Hepatocyte (in vitro differentiated cells): ENCODE measurements around the gene NEDD4L. TPM values are rescaled to one million over a fixed set of nuclear protein-coding genes. Genes with fewer than 3 reads are reported as not detected.
"Not testable (repeated sequence)": the region's sequence is repeated elsewhere in the genome, so short reads cannot be mapped to it uniquely, and the experiment has no call there.

Experiments
- DNase-seq: peaks from one replicate; pipeline ENCODE4 v3.0.0-alpha.2; 2016; ENCODE audit warnings: low spot score
- H2AFZ ChIP-seq: fragments of 200-600 bp; sonication (generic); 2 replicates; pipeline ENCODE4 v1.6.0; 2016; ENCODE audit warnings: antibody characterized with exemption, mild to moderate bottlenecking
- H3K27ac ChIP-seq: fragments of 200-600 bp; sonication (generic); 2 replicates; pipeline ENCODE4 v1.5.1; 2016; ENCODE audit warnings: mild to moderate bottlenecking
- H3K27me3 ChIP-seq: fragments of 200-600 bp; sonication (generic); 2 replicates; pipeline ENCODE4 v1.6.1; 2016
- H3K36me3 ChIP-seq: fragments of 200-600 bp; sonication (generic); replicated peaks from 2 replicates; pipeline ENCODE4 v1.5.1; 2016; ENCODE audit warnings: low read depth; ENCODE audit not compliant: insufficient read depth
- H3K4me1 ChIP-seq: fragments of 200-600 bp; sonication (generic); 2 replicates; pipeline ENCODE4 v1.5.1; 2016; ENCODE audit warnings: mild to moderate bottlenecking, moderate library complexity; ENCODE audit not compliant: insufficient read depth
- H3K4me2 ChIP-seq: fragments of 200-600 bp; sonication (generic); 2 replicates; pipeline ENCODE4 v1.6.0; 2016
- H3K4me3 ChIP-seq: fragments of 200-600 bp; sonication (generic); 2 replicates; pipeline ENCODE4 v1.5.1; 2016; ENCODE audit warnings: mild to moderate bottlenecking
- H3K79me2 ChIP-seq: fragments of 200-600 bp; sonication (generic); 2 replicates; pipeline ENCODE4 v1.6.0; 2017; ENCODE audit warnings: mild to moderate bottlenecking
- H3K9me2 ChIP-seq: fragments of 200-600 bp; sonication (generic); replicated peaks from 2 replicates; pipeline ENCODE4 v1.6.0; 2017; ENCODE audit warnings: mild to moderate bottlenecking; ENCODE audit not compliant: insufficient read depth
- H3K9me3 ChIP-seq: fragments of 200-600 bp; sonication (generic); 2 replicates; pipeline ENCODE4 v1.5.1; 2016; ENCODE audit warnings: low read depth, mild to moderate bottlenecking
- H4K20me1 ChIP-seq: fragments of 200-600 bp; sonication (generic); 2 replicates; pipeline ENCODE4 v1.6.0; 2016; ENCODE audit warnings: mild to moderate bottlenecking; ENCODE audit not compliant: insufficient read depth, poor library complexity, severe bottlenecking
- EZH2 ChIP-seq: fragments of 200-600 bp; sonication (generic); IDR thresholded peaks from 2 replicates; pipeline ENCODE4 v1.6.1; 2016; ENCODE audit warnings: antibody characterized with exemption, mild to moderate bottlenecking, borderline replicate concordance
- EZH2phosphoT487 ChIP-seq: fragments of 200-600 bp; sonication (generic); IDR thresholded peaks from one replicate; pipeline ENCODE4 v1.6.1; 2018; ENCODE audit warnings: antibody characterized with exemption, mild to moderate bottlenecking, low read depth, moderate library complexity; ENCODE audit not compliant: unreplicated experiment, severe bottlenecking
- WGBS: methylation state at CpG from one replicate; pipeline ENCODE4 v1.1.6; 2016; ENCODE audit warnings: low lambda C conversion rate; ENCODE audit errors: missing lambda C conversion rate; 5-methylcytosine and 5-hydroxymethylcytosine counted together
- polyA plus RNA-seq: library from polyadenylated mRNA; unstranded; fragments of >200 nt; fragmentation: Nextera tagmentation; extraction: Ambion mirVana; gene quantifications from 2 replicates; pipeline ENCODE4 v1.2.1, GENCODE V29; 2016
- total RNA-seq: library from RNA; depleted of rRNA; stranded (reverse); fragments of >200 nt; gene quantifications from 2 replicates; pipeline ENCODE4 v1.2.3, GENCODE V29; 2014
- TF ChIP-seq, protein P1 (sequence below): fragments of 200-600 bp; sonication (generic); IDR thresholded peaks from 2 replicates; pipeline ENCODE4 v1.5.1; 2016; ENCODE audit warnings: antibody characterized with exemption, mild to moderate bottlenecking; ENCODE audit not compliant: poor library complexity

The NEDD4L gene
- 139 and 140 TPM in 2 replicates for total RNA-seq
- polyA plus RNA-seq, result 104 and 122 TPM in 2 replicates

DNA sequence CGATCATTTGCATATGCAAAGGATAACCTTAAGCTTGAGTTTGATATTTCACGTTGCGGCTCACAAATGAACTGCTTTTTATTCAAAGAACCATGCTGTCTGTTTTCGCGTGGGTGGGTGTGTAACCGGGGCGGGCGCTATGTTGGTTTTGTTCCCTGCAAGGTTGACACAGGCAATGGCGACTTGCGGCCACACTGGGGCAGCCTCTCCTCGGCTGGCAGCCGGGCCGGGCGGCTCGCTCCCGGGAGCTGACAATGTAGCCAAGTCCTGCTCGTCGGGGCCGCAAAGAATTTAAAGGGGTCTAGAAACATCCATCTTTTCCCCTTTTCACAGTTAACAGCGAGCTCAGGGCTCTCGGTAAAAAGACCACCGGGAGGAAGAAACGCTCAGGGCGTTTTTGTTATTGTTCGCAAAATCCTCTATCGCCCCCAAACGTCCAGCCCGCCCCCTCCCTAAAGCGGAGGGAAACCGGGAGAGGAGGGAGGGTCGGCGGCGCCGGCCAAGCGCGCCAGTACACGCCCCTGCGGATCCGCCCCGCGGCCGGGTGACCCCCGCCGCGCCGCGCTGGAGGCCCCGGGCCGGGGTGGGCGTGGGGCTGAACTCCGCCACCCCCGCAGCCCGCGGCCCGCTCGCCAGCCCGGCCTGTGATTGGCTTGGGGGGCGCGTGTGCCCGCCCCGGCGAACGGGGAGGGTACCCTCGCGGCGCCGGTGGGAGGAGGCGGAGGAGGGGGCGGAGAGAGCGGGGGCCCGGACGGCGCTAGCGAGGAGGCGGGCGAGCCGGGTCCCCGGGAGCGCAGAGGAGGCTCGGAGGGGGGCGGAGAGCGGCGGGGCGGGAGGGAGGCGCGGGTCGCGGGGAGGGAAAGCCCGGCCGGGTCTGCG lies at the start of gene NEDD4L:
Gene NEDD4L, plus strand, starts transcription at position 736 of the 879 bp plus-strand sequence. CDS start 435 bp downstream, outside the sequence.
- no peaks in the 10 kb centered on the region for H3K9me3 ChIP-seq
- TF ChIP-seq, protein P1, sequence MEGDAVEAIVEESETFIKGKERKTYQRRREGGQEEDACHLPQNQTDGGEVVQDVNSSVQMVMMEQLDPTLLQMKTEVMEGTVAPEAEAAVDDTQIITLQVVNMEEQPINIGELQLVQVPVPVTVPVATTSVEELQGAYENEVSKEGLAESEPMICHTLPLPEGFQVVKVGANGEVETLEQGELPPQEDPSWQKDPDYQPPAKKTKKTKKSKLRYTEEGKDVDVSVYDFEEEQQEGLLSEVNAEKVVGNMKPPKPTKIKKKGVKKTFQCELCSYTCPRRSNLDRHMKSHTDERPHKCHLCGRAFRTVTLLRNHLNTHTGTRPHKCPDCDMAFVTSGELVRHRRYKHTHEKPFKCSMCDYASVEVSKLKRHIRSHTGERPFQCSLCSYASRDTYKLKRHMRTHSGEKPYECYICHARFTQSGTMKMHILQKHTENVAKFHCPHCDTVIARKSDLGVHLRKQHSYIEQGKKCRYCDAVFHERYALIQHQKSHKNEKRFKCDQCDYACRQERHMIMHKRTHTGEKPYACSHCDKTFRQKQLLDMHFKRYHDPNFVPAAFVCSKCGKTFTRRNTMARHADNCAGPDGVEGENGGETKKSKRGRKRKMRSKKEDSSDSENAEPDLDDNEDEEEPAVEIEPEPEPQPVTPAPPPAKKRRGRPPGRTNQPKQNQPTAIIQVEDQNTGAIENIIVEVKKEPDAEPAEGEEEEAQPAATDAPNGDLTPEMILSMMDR, result peak; percentile 98
- TF ChIP-seq EZH2phosphoT487, result no peak
- H3K36me3 ChIP-seq, result no peaks in the 10 kb centered on the region
- peak; percentile 94 for DNase-seq
- peak within 1 kb of the TSS; percentile 86 for H2AFZ ChIP-seq
- peaks cover 24% of the 10 kb centered on the region for H3K4me1 ChIP-seq
- H3K4me2 ChIP-seq, result peak within 1 kb of the TSS; percentile 84
- peak within 1 kb of the TSS; percentile 97 for H3K27ac ChIP-seq
- H3K9me2 ChIP-seq, result no peaks in the 10 kb centered on the region
- no peaks in the 10 kb centered on the region for H3K27me3 ChIP-seq
- 1% methylated on average over 27 of the region's 91 CpGs for WGBS
- H3K79me2 ChIP-seq, result peaks cover 41% of the 10 kb centered on the region
- H4K20me1 ChIP-seq, result peaks cover 19% of the 10 kb centered on the region
- H3K4me3 ChIP-seq, result peak within 1 kb of the TSS; percentile 94

DNA sequence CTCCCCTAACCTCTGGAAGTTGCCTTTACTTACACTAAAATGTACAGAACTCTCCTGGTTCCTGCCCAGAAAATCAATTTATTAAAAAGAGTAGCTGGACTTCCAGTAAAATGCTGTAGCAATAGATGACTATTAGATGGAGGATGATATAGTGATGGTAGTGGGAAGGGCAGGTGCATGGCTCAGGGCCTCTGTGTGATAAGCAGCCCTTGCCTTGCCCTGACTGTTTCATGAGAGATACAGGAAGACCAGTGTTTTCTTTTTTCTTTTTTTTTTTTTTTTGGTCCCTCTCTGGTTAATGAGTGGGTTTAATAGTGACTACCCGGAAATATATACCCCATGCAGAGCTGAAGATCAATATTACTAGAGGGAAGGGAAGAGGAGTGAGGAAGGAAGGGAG lies 48.7 kb upstream of the NEDD4L start:
- no peaks in the 10 kb centered on the region for H4K20me1 ChIP-seq
- H3K4me2 ChIP-seq, result no peak overlapping the region
- TF ChIP-seq, protein P1, result no peak
- TF ChIP-seq EZH2phosphoT487, result no peak
- TF ChIP-seq EZH2, result no peak
- no peaks in the 10 kb centered on the region for H3K36me3 ChIP-seq
- WGBS, result 93% methylated on average over 1 of the region's 1 CpG
- H3K4me3 ChIP-seq, result no peak overlapping the region
- H3K27ac ChIP-seq, result no peak overlapping the region
- no peaks in the 10 kb centered on the region for H3K9me2 ChIP-seq
- H3K27me3 ChIP-seq, result no peaks in the 10 kb centered on the region
- DNase-seq, result no peak
- H2AFZ ChIP-seq, result no peak overlapping the region
- no peaks in the 10 kb centered on the region for H3K9me3 ChIP-seq
- H3K79me2 ChIP-seq, result no peaks in the 10 kb centered on the region
- H3K4me1 ChIP-seq, result no peaks in the 10 kb centered on the region

DNA sequence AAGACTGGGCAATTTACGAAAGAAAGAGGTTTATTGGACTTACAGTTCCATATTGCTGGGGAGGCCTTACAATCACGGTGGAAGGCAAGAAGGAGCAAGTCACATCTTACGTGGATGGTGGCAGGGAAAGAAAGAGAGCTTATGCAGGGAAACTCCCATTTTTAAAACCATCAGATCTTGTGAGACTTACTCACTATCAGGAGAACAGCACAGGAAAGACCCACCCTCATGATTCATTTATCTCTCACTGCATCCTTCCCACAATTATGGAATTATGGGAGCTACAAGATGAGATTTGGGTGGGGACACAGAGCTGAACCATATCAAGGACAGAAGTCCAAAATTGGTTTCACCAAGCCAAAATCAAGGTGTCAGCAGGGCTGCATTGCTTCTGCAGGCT lies 47.1 kb upstream of the NEDD4L start:
- H3K79me2 ChIP-seq, H3K27me3 ChIP-seq, H3K4me2 ChIP-seq, H3K9me3 ChIP-seq, H3K9me2 ChIP-seq, H3K27ac ChIP-seq, H2AFZ ChIP-seq, DNase-seq, H4K20me1 ChIP-seq, H3K4me3 ChIP-seq, H3K36me3 ChIP-seq, H3K4me1 ChIP-seq: not testable (repeated sequence)
- WGBS, result 90% methylated on average over 3 of the region's 3 CpGs

DNA sequence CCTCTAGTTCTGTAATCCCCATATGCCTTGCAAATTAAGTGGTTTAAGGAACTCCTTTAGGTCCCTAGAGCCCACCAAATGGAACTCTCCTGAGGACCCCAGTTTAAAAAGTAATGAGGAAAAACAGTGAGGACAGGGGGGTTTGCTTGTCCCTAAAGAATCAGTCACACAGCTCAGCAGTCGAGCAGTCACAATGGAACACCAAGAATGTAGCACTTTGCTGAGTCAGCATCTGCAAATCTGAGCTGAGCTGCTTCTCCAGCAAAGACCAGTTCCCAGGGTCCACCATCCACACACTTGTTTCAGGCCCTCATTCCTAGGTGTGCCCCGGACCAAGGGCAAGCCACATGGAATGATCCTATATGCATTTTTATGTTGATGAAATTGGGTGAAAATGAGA lies 46.2 kb upstream of the NEDD4L start:
- no peaks in the 10 kb centered on the region for H3K36me3 ChIP-seq
- TF ChIP-seq, protein P1, result no peak
- TF ChIP-seq EZH2, result no peak
- TF ChIP-seq EZH2phosphoT487, result no peak
- no peaks in the 10 kb centered on the region for H3K9me2 ChIP-seq
- no peak overlapping the region for H3K4me3 ChIP-seq
- no peak overlapping the region for H2AFZ ChIP-seq
- 72% methylated on average over 2 of the region's 2 CpGs for WGBS
- no peak for DNase-seq
- no peaks in the 10 kb centered on the region for H3K79me2 ChIP-seq
- no peak overlapping the region for H3K27ac ChIP-seq
- no peaks in the 10 kb centered on the region for H3K4me1 ChIP-seq
- no peaks in the 10 kb centered on the region for H3K9me3 ChIP-seq
- no peaks in the 10 kb centered on the region for H3K27me3 ChIP-seq
- H4K20me1 ChIP-seq, result no peaks in the 10 kb centered on the region
- H3K4me2 ChIP-seq, result no peak overlapping the region
